ENCODE results near the gene AFMID. TPM values are rescaled to one million over a fixed set of nuclear protein-coding genes. Genes with fewer than 3 reads are reported as not detected.
"Not testable (repeated sequence)": the region's sequence is repeated elsewhere in the genome, so short reads cannot be mapped to it uniquely, and the experiment has no call there.

The AFMID gene
- total RNA-seq, 2 donors from 2014 or later: 23.1 to 34.1 TPM

DNA sequence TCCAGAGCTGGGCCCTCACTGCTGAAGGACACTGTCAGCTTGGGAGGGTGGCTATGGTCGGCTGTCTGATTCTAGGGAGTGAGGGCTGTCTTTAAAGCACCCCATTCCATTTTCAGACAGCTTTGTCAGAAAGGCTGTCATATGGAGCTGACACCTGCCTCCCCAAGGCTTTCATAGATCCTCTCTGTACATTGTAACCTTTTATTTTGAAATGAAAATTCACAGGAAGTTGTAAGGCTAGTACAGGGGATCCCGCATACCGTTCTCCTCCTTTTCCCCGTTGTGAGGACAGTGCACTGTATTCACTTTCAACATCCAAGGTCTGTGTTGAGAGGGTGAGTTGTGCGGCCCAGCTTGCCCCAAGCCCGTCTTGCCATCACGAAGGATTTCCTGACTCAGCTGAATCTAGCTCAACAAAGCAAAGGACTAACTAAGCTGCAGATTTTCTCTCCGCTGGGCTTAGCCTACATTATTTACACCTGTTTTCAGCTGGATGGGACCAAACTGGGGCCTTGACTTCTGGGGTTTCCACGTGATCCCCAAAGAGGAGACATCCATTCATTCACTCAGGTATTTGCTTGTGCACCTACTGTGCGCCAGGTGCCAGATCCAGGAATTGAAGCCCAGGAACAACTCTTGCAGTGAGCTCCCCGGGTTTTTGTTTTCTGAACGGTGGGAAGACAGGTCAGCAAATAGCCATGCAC is 39.0 kb downstream of the AFMID start:
- Mint-ChIP-seq H3K4me1 (ENCODE audit: low read depth) (peaks cover 18% of the 10 kb centered on the region), H3K9me3 (no peaks in the 10 kb centered on the region), H3K27ac (no peak overlapping the region), H3K27me3 (ENCODE audit: low read depth) (peaks cover 16% of the 10 kb centered on the region), H3K36me3 (ENCODE audit: insufficient read depth in 2 of 2) (peaks cover 0 to 6% of the 10 kb centered on the region in 2 donors), H3K4me3 (no peak overlapping the region)
- no peak for ATAC-seq (replicated peaks in 1 of 2)
- DNase-seq: no peak

DNA sequence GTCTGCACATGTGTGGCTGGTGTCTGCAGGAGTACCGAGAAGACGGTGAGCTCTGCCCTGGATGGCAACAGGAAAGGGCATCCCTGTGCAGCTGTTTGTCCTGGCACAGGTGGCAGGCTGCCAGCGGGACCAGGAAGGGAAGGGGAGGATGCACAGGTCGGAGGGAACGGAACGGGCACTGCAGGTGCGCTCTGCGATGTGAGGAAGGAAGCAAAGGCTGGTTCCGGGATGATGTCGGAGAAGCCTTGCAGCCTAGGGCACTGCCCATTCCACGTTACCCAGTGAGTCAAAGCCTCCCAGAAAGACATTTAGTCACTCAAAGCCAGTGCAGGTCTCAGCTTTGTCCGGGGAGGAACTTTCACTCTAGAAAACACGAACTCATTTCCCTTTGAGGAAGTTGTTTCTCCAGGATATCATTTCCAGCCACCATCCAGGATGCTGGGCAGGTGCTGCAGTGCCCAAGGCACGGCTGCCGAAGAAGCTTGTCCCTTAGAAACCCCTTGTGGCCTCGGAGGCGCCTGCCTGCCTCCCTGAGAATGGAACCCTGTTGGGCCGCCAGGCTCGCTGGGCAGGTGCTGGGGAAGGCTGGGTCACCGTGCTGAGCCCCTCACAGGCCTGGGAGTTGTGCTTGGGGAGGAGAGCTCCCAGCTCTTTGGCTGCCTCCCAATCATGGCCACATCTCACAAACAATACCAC is 39.7 kb downstream of the AFMID start:
- H3K4me3 Mint-ChIP-seq: no peak overlapping the region
- peaks cover 19% of the 10 kb centered on the region for H3K27me3 Mint-ChIP-seq (ENCODE audit: low read depth)
- H3K9me3 Mint-ChIP-seq: no peaks in the 10 kb centered on the region
- DNase-seq (no peak), ATAC-seq (replicated peaks in 1 of 2) (peak; percentile 36 to 52)
- peaks cover 0 to 6% of the 10 kb centered on the region in 2 donors for H3K36me3 Mint-ChIP-seq (ENCODE audit: insufficient read depth in 2 of 2)
- H3K27ac Mint-ChIP-seq: no peak overlapping the region
- H3K4me1 Mint-ChIP-seq (ENCODE audit: low read depth): peaks cover 19% of the 10 kb centered on the region

DNA sequence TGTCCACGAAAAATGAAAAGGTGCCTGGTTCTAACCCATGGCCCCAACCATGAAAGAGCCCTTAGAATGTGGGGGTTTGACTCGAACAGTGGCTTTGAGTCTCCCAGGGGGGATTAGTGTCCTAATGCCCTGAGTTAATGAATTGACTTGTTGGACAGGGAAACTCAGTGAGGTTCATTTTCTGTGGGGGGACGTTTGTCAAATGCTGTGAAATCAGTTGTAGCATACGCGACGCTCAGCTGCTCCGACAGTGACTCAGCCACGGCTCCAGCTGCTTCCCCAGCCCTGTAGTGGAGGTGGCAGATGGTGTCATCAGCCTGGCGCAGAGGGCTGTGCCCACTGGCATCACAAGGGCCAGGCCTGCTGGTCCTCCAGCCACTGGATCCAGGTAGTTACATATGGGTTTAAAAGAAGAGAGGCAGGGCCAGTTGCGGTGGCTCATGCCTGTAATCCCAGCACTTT is 40.3 kb downstream of the AFMID start:
- Mint-ChIP-seq H3K36me3 (ENCODE audit: insufficient read depth in 2 of 2) (peaks cover 0 to 6% of the 10 kb centered on the region in 2 donors), H3K9me3 (no peaks in the 10 kb centered on the region), H3K4me1 (ENCODE audit: low read depth) (peaks cover 25% of the 10 kb centered on the region), H3K27ac (no peak overlapping the region), H3K27me3 (ENCODE audit: low read depth) (peaks cover 24% of the 10 kb centered on the region), H3K4me3 (no peak overlapping the region)
- DNase-seq: no peak
- peak in 1 of 2 donors; percentile 30 for ATAC-seq (replicated peaks in 1 of 2)

DNA sequence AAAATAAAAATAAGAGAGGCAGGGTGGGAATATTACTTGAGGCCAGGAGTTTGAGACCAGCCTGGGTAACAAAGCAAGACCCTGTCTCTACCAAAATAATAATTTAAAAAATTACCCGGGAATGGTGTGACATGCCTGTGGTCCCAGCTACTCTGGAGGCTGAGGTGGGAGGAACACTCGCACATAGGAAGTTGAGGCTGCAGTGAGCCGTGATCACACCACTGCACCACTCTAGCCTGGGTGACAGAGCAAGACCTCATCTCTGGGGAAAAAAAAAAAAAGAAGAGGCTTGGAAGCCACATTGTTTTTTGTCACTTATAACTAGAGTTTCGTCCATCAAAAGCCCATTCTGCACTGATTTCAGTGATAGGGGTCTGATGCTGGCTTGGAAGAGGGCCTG is 41.0 kb downstream of the AFMID start:
- no peaks in the 10 kb centered on the region for H3K9me3 Mint-ChIP-seq
- no peak overlapping the region for H3K27ac Mint-ChIP-seq
- peaks cover 0 to 6% of the 10 kb centered on the region in 2 donors for H3K36me3 Mint-ChIP-seq (ENCODE audit: insufficient read depth in 2 of 2)
- H3K27me3 Mint-ChIP-seq (ENCODE audit: low read depth): peaks cover 31% of the 10 kb centered on the region
- peaks cover 30% of the 10 kb centered on the region for H3K4me1 Mint-ChIP-seq (ENCODE audit: low read depth)
- DNase-seq (no peak), ATAC-seq (replicated peaks in 1 of 2) (no peak)
- H3K4me3 Mint-ChIP-seq: no peak overlapping the region

DNA sequence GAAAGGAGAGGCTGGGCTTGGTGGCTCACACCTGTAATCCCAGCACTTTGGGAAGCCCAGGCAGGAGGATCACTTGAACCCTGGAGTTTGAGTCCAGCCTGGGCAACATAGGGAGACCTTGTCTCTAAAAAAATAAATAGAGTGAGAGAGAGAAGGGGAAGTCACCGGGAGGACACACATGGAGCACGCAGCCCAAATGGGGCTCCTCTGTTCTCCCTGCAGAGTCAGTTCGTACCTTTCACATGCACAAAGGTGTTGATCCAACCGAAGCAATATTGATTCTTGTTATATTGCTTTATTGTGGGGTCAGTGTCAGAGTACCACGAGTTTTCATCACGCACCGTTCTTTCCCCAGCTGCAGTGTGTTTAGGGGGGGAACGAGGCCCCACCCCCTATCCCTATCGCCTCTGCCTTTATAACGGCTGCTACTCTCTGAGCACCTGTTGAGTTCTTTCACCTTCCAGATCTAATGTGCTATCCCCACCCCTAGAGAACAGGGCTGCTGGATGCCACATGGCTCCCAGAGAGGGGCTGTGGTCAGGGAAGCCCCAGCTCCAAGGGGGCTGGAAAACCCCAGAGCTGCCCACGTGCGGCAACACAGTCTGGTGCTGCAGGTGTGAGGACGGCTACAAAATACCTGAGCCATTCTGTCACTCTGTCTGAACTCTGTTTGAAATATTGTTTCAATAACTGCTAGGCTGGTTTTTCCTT is 43.2 kb downstream of the AFMID start:
- Mint-ChIP-seq H3K9me3 (no peaks in the 10 kb centered on the region), H3K4me3 (no peak overlapping the region), H3K27ac (no peak overlapping the region), H3K27me3 (ENCODE audit: low read depth) (peaks cover 31% of the 10 kb centered on the region), H3K4me1 (ENCODE audit: low read depth) (peaks cover 30% of the 10 kb centered on the region), H3K36me3 (ENCODE audit: insufficient read depth in 2 of 2) (no peaks in the 10 kb centered on the region)
- DNase-seq (no peak), ATAC-seq (replicated peaks in 1 of 2) (no peak)

DNA sequence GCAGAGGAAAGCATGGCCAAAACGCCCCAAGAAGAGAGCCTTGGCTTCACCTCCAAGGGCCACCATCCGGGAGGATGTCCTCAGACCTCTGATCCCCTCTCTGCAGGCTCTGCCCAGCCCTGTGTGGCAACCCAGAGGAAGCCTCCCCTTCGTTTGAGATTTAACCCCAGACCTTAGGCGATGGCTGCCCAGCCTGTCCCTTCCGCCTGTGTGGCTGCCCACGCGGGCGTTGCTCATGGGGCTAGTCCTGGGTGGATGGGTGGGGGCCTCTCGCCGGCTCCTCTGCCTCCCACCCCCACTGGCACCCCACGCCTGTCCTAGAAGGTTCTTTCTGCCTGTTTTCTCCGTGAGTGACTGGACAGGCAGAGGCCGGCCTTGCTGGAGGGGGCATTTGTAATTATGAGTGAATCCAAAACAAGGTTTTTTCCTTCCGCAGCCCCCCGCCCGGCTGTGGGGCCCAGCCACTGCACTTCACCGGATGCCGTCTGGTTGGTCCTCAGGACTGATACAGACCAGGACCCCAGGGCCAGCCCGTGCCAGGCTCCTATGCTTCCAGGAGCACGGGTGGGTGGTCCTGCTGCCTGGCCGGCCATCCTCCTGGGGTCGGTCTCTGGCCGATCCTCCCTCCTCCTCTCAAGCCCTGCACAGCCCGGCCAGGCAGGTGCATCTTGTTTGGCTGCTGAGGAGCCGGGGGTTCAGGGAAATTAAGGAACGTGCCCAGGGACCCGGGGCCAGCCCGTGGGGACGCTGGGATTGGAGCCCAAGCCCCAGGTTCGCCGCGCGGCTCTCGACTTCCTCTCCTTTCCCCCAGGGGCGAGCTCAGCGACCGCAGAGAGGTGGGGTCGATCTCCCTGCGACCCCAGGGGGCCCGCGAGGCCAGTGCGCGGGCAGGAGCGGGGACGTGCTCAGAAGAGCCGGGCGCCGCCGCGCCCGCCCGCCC is 44.1 kb downstream of the AFMID start, which contains the start of gene TMEM235:
TSS of gene TMEM235 (plus strand) at position 636 of the 940 bp plus-strand sequence. CDS start 393 bp downstream, outside the sequence.
- Mint-ChIP-seq H3K27me3 (ENCODE audit: low read depth) (peaks cover 31% of the 10 kb centered on the region), H3K27ac (no peak within 1 kb of the TSS)

DNA sequence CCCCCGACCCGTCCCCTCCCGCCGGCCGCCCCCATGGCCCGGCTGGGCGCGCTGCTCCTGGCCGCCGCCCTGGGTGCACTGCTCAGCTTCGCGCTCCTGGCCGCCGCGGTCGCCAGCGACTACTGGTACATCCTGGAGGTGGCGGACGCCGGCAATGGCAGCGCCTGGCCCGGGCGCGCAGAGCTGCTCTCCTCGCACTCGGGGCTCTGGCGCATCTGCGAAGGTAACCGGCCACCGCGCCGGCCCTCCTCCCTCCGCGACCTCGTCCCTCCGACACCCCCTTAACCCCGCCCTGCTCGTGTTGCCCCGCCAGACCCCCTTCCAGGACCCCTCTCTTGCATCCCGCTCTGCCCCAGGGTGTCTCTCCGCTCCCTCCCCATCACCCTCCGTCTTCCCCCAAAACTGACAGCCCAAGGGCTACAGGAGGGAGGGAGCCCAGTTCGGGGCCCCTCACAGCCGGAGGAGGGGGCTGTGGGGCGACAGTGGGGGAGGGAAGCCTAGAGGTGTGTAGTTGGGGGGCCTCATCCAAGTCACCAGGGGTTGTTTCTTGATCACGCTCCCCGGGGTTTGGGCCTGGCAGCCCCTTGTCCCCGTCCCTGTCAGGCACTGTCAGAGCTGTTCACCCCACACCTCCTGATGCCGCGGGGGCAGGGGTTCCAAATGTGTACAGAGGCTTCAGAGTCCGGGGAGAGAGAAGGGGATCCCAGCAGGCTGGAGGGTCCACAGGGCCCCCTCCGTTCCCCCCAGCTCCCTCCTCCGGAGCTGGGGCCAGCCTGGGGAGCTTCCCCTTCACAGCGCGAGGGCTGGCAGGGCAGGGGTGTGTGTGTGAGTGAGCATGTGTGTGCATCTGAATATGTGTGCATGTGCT is 45.1 kb downstream of the AFMID start:
- Mint-ChIP-seq H3K9me3 (no peaks in the 10 kb centered on the region), H3K4me3 (peak overlapping the region; percentile 45 to 76), H3K27me3 (ENCODE audit: low read depth) (peaks cover 31% of the 10 kb centered on the region), H3K4me1 (ENCODE audit: low read depth) (peaks cover 25% of the 10 kb centered on the region), H3K36me3 (ENCODE audit: insufficient read depth in 2 of 2) (no peaks in the 10 kb centered on the region), H3K27ac (no peak overlapping the region)
- ATAC-seq (replicated peaks in 1 of 2) (peak; percentile 77), DNase-seq (peak; percentile 54 to 56)

More for the DNA sequence above, 44.1 kb downstream of the AFMID start, which contains the start of gene TMEM235:
- Mint-ChIP-seq H3K9me3 (no peaks in the 10 kb centered on the region), H3K4me3 (peak within 1 kb of the TSS; percentile 45 to 76), H3K4me1 (ENCODE audit: low read depth) (peaks cover 30% of the 10 kb centered on the region), H3K36me3 (ENCODE audit: insufficient read depth in 2 of 2) (no peaks in the 10 kb centered on the region)
- ATAC-seq (replicated peaks in 1 of 2): peak in 1 of 2 donors; percentile 4
- no peak for DNase-seq

DNA sequence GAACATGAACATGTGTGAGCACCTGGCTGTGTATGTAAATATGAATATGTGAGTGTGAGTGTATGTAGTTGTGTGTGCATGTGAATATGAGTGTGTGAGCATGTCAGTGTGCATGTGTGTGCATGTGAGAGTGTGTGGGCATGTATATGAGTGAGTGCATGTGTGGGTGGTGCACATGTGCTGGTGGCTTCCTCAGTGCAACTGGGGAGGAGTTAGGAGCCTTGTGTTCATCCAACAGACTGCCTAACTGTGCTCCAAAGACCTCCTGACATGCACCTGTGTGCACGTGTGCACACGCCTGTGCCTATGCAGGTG is 45.7 kb downstream of the AFMID start:
- Mint-ChIP-seq H3K27me3 (ENCODE audit: low read depth) (peaks cover 25% of the 10 kb centered on the region), H3K36me3 (ENCODE audit: insufficient read depth in 2 of 2) (no peaks in the 10 kb centered on the region), H3K9me3 (no peaks in the 10 kb centered on the region), H3K4me1 (ENCODE audit: low read depth) (peaks cover 20% of the 10 kb centered on the region), H3K27ac (no peak overlapping the region), H3K4me3 (peak overlapping the region in 1 of 2 donors; percentile 3)
- DNase-seq (no peak), ATAC-seq (replicated peaks in 1 of 2) (no peak)

DNA sequence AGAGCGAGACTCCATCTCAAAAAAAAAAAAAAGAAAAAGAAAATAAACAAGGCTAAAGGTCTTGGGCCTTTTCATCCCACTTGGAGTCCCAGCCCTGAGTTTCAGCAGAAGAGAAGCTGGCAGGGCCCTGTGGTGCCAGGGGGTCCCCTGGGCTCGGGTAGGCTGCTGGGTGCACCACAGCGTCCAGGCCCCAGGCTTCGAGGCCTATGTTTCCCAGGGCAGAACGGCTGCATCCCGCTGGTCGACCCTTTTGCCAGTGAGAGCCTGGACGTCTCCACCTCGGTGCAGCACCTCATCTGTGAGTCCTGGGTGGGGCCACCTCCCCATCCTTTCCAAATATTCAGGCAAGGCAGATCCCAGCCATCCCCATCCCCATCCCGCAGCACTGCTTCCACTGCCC is 46.5 kb downstream of the AFMID start:
- Mint-ChIP-seq H3K4me1 (ENCODE audit: low read depth) (peaks cover 20% of the 10 kb centered on the region), H3K27me3 (ENCODE audit: low read depth) (peaks cover 23% of the 10 kb centered on the region), H3K4me3 (no peak overlapping the region), H3K36me3 (ENCODE audit: insufficient read depth in 2 of 2) (no peaks in the 10 kb centered on the region), H3K27ac (no peak overlapping the region), H3K9me3 (no peaks in the 10 kb centered on the region)
- ATAC-seq (replicated peaks in 1 of 2) (no peak), DNase-seq (no peak)

DNA sequence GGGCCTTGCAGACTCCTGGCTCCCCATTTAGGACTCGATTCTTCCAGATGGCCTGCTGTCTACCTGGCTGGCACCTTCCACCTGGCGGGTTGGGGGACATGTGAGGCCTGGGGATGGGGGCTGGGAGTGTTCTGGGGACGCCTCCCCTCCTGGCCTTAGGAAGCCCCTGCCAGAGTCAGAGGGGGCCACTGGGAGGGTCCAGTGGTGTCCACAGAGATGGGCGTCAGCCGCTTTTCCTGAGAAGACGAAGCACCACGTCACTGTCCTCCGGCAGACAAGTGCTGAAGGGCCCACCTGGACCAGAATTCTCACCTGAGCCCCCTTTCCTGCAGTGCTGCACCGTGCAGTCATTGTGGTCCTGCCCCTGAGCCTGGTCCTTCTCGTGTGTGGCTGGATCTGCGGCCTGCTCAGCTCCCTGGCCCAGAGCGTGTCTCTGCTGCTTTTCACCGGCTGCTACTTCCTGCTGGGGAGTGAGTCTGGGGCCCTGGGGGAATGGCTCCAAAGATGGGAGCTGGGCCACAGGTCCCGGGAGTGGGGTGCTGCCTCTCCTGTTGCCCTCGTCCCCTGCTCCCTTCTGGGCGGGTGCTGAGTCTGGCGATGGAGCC is 47.2 kb downstream of the AFMID start:
- Mint-ChIP-seq H3K27me3 (ENCODE audit: low read depth) (peaks cover 23% of the 10 kb centered on the region), H3K27ac (no peak overlapping the region), H3K4me3 (no peak overlapping the region), H3K4me1 (ENCODE audit: low read depth) (peaks cover 20% of the 10 kb centered on the region), H3K36me3 (ENCODE audit: insufficient read depth in 2 of 2) (no peaks in the 10 kb centered on the region), H3K9me3 (no peaks in the 10 kb centered on the region)
- no peak for DNase-seq
- no peak for ATAC-seq (replicated peaks in 1 of 2)

DNA sequence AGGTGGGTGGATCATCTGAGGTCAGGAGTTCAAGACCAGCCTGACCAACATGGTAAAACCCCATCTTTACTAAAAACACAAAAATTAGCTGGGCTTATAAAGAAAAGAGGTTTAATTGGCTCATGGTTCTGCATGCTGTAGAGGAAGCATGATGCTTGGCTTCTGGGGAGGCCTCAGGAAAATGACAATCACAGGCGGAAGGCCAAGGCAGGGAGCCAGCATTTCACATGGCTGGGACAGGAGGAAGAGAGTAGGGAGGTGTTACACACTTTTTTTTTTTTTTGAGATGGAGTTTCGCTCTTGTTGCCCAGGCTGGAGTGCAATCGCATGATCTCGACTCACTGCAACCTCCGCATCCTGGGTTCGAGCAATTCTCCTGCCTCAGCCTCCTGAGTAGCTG is 47.9 kb downstream of the AFMID start:
- not testable (repeated sequence) for DNase-seq; H3K4me3 Mint-ChIP-seq; ATAC-seq (replicated peaks in 1 of 2); H3K9me3 Mint-ChIP-seq; H3K27ac Mint-ChIP-seq; H3K36me3 Mint-ChIP-seq (ENCODE audit: insufficient read depth in 2 of 2)
- peaks cover 23% of the 10 kb centered on the region for H3K27me3 Mint-ChIP-seq (ENCODE audit: low read depth)
- H3K4me1 Mint-ChIP-seq (ENCODE audit: low read depth): peaks cover 20% of the 10 kb centered on the region
